CD4-positive, alpha-beta T cell treated with Interleukin-12 subunit alpha and Interleukin-12 subunit beta, for 1 hour (primary cell): ENCODE measurements around the gene ARHGAP22.

ENCODE experiments used
- DNase-seq: peaks from one replicate; pipeline ENCODE4 v3.0.0-alpha.2; 2020

The ARHGAP22 gene

GRCh38 chr10:48412933-48413332 is 191.9 kb downstream of the ARHGAP22 start:
- DNase-seq: no peak

- DNase-seq: no peak
Observed at GRCh38 chr10:48412081-48412480, 192.8 kb downstream of the ARHGAP22 start.

GRCh38 chr10:48411510-48411909 is 193.4 kb downstream of the ARHGAP22 start:
- DNase-seq: no peak

- no peak for DNase-seq
Observed at GRCh38 chr10:48410503-48410902, 194.4 kb downstream of the ARHGAP22 start.

- no peak for DNase-seq
Observed at GRCh38 chr10:48406658-48407057, 198.2 kb downstream of the ARHGAP22 start.

- no peak for DNase-seq
Observed at GRCh38 chr10:48406204-48406603, 198.7 kb downstream of the ARHGAP22 start.

- no peak for DNase-seq
Observed at GRCh38 chr10:48404646-48405045, 200.2 kb downstream of the ARHGAP22 start.

- no peak for DNase-seq
Observed at GRCh38 chr10:48400850-48401220, 204.0 kb downstream of the ARHGAP22 start.

GRCh38 chr10:48400129-48400849 is 204.6 kb downstream of the ARHGAP22 start:
- no peak for DNase-seq

GRCh38 chr10:48399551-48399950 is 205.3 kb downstream of the ARHGAP22 start:
- DNase-seq: no peak

- no peak for DNase-seq
Observed at GRCh38 chr10:48399056-48399541, 205.8 kb downstream of the ARHGAP22 start.

- DNase-seq: no peak
Observed at GRCh38 chr10:48398261-48398660, 206.6 kb downstream of the ARHGAP22 start.
